Germinal center (tissue), 1 donor: ENCODE results near the gene LILRA2.
"Not testable (repeated sequence)": the region's sequence is repeated elsewhere in the genome, so short reads cannot be mapped to it uniquely, and the experiment has no call there.

Experiments
- DNase-seq: peaks from one replicate; pipeline ENCODE4 v3.0.0; 2012; ENCODE audit warnings: mixed read lengths, low spot score

LILRA2 gene

GRCh38 chr19:54573330-54573872 lies at the start of gene LILRA2:
Gene LILRA2 (plus strand): TSS chr19:54573790. CDS start chr19:54573879, 89 bp downstream.
- peak; percentile 26 for DNase-seq

- DNase-seq, result no peak
Measured at GRCh38 chr19:54525636-54526035, 48.0 kb upstream of the LILRA2 start.

GRCh38 chr19:54526972-54527371 lies 46.6 kb upstream of the LILRA2 start:
- DNase-seq, result no peak

GRCh38 chr19:54530866-54531265 lies 42.7 kb upstream of the LILRA2 start:
- no peak for DNase-seq

- peak; percentile 18 for DNase-seq
Measured at GRCh38 chr19:54532528-54532927, 41.1 kb upstream of the LILRA2 start.

GRCh38 chr19:54533476-54533875 lies 40.1 kb upstream of the LILRA2 start:
- DNase-seq, result no peak

GRCh38 chr19:54534156-54534555 lies 39.4 kb upstream of the LILRA2 start:
- no peak for DNase-seq

- DNase-seq, result no peak
Measured at GRCh38 chr19:54535601-54536000, 38.0 kb upstream of the LILRA2 start.

GRCh38 chr19:54536956-54537355 lies 36.6 kb upstream of the LILRA2 start:
- DNase-seq, result no peak

- DNase-seq, result no peak
Measured at GRCh38 chr19:54541712-54542111, 31.9 kb upstream of the LILRA2 start.

GRCh38 chr19:54548806-54549205 lies 24.8 kb upstream of the LILRA2 start:
- DNase-seq, result no peak

GRCh38 chr19:54549224-54549623 lies 24.4 kb upstream of the LILRA2 start:
- DNase-seq, result no peak

GRCh38 chr19:54551293-54551692 lies 22.3 kb upstream of the LILRA2 start:
- no peak for DNase-seq

- no peak for DNase-seq
Measured at GRCh38 chr19:54551950-54552912, 21.4 kb upstream of the LILRA2 start.

GRCh38 chr19:54552913-54553310 lies 20.7 kb upstream of the LILRA2 start:
- no peak for DNase-seq

- DNase-seq, result no peak
Measured at GRCh38 chr19:54554006-54554405, 19.6 kb upstream of the LILRA2 start.

- no peak for DNase-seq
Measured at GRCh38 chr19:54554896-54555295, 18.7 kb upstream of the LILRA2 start.

- no peak for DNase-seq
Measured at GRCh38 chr19:54556194-54556593, 17.4 kb upstream of the LILRA2 start.

- DNase-seq, result no peak
Measured at GRCh38 chr19:54558339-54558738, 15.3 kb upstream of the LILRA2 start.

GRCh38 chr19:54560881-54561385 lies 12.7 kb upstream of the LILRA2 start:
- no peak for DNase-seq

GRCh38 chr19:54561840-54562239 lies 11.8 kb upstream of the LILRA2 start:
- DNase-seq, result no peak

- not testable (repeated sequence) for DNase-seq
Measured at GRCh38 chr19:54563206-54563605, 10.4 kb upstream of the LILRA2 start.

GRCh38 chr19:54570316-54570715 lies 3.3 kb upstream of the LILRA2 start:
- no peak for DNase-seq
